AG09309 (cell line): ENCODE measurements around the gene DAO.
A peak's percentile ranks its signal among the peaks of the same experiment; 100 is the strongest.

Experiments used
- DNase-seq: peaks from one replicate; pipeline ENCODE4 v3.0.0-alpha.2; 2010; ENCODE audit warnings: low read depth
- H3K4me3 ChIP-seq: 2 replicates; pipeline ENCODE4 v1.5.1; 2011; ENCODE audit warnings: mild to moderate bottlenecking, low read depth, low read length, moderate library complexity; ENCODE audit not compliant: control insufficient read depth
- TF ChIP-seq, protein P1 (sequence below): IDR thresholded peaks from 2 replicates; pipeline ENCODE4 v1.5.1; 2011; ENCODE audit warnings: mild to moderate bottlenecking, low read depth, low read length, inconsistent platforms; ENCODE audit not compliant: insufficient read depth, control insufficient read depth; ENCODE audit errors: missing control alignments

The DAO gene

GRCh38 chr12:108879615-108880254 lies at the start of gene DAO:
Gene DAO (plus strand): TSS chr12:108880092. CDS start chr12:108885007, 4,915 bp downstream.
- no peak within 1 kb of the TSS for H3K4me3 ChIP-seq
- no peak for DNase-seq
- TF ChIP-seq, protein P1, sequence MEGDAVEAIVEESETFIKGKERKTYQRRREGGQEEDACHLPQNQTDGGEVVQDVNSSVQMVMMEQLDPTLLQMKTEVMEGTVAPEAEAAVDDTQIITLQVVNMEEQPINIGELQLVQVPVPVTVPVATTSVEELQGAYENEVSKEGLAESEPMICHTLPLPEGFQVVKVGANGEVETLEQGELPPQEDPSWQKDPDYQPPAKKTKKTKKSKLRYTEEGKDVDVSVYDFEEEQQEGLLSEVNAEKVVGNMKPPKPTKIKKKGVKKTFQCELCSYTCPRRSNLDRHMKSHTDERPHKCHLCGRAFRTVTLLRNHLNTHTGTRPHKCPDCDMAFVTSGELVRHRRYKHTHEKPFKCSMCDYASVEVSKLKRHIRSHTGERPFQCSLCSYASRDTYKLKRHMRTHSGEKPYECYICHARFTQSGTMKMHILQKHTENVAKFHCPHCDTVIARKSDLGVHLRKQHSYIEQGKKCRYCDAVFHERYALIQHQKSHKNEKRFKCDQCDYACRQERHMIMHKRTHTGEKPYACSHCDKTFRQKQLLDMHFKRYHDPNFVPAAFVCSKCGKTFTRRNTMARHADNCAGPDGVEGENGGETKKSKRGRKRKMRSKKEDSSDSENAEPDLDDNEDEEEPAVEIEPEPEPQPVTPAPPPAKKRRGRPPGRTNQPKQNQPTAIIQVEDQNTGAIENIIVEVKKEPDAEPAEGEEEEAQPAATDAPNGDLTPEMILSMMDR = no peak

DNA sequence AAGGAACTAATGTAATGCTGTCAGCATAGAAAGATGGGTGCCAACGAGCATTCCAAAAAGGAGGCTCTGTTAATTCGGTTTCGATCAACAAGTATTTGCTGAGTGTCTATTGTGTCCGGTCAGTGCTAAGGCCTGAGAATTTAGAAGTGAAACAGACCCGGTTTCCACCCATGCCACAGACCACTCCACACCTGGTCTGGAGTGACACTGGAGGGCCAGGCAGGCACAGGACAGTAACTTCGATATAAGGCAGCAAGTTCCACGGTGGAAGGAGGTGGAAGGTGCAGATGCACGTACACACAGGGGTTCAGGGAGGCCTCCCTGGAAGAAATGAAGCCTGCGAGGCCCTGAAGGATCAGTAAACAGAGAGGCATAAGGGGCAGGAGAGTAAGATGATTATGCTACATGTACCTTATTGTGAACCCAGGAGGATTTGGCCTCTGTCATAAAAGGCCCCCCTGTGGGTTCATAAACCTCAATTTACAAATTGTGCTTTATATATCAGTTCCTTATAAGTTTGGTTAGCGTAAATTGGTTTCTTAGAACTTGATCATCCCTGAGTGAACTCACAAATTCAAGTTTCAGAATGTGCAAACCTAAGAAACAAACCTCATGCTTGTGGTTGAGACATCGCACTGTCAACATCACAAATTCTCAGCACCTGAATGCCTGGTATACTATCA lies 48.4 kb upstream of the DAO start:
- no peak overlapping the region for H3K4me3 ChIP-seq
- DNase-seq = no peak
- TF ChIP-seq, protein P1 = no peak

- no peak for DNase-seq
- TF ChIP-seq, protein P1 = no peak
- H3K4me3 ChIP-seq = no peak overlapping the region
These were observed 47.7 kb upstream of the DAO start for GRCh38 chr12:108832208-108832607.

- no peak overlapping the region for H3K4me3 ChIP-seq
- peak; percentile 85 for DNase-seq
- TF ChIP-seq, protein P1 = no peak
These were observed 47.0 kb upstream of the DAO start for GRCh38 chr12:108832730-108833354.

GRCh38 chr12:108833355-108833733 lies 46.5 kb upstream of the DAO start:
- TF ChIP-seq, protein P1 = no peak
- no peak overlapping the region for H3K4me3 ChIP-seq
- peak; percentile 77 for DNase-seq

GRCh38 chr12:108833757-108834472 lies 46.0 kb upstream of the DAO start:
- no peak overlapping the region for H3K4me3 ChIP-seq
- TF ChIP-seq, protein P1 = no peak
- DNase-seq = no peak
